GM03348 (cell line): ENCODE data around the gene DGKA.
A peak's percentile ranks its signal among the peaks of the same experiment; 100 is the strongest.

Source experiments
- DNase-seq: peaks from one replicate; pipeline ENCODE4 v3.0.0; 2012; ENCODE audit warnings: low spot score

The DGKA gene

DNA sequence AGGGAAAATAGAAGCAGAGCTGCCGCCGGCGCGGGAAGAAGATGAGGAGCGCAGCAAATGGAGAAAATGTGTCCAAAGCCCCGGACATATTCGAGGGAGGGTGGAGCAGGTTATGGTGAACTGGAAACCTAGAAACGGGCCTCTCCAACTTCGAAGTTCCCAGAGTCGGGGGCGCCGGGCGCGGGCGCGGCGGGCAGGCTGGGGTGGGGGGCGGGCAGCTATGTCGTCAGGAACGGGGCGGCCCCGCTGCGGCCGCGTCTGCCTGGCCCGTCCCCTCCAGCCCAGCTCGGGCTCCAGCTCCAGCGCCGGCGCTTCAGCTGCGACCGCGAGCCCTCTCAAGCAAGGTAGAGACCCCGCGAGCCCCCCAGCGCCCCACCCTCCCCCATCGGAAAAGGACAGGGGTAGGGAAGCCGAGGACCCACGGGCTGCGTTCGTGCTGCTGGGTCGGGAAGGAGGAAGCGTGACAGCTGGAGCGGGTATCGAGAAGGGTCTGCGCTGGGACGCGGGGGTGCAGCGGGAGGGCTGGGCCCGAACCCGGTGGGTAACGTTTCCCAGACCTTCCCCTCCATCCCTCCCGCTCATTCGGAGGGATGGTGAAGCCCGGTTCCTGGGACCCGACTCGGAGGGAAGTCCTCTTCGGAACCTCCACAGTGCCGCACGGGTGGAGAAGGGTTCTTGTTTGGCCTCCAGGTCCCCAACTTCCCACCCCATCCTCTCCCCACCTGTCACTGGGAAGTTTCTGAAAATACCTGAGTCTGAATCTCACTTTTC is 1.0 kb downstream of the DGKA start:
- DNase-seq = peak; percentile 87

DNA sequence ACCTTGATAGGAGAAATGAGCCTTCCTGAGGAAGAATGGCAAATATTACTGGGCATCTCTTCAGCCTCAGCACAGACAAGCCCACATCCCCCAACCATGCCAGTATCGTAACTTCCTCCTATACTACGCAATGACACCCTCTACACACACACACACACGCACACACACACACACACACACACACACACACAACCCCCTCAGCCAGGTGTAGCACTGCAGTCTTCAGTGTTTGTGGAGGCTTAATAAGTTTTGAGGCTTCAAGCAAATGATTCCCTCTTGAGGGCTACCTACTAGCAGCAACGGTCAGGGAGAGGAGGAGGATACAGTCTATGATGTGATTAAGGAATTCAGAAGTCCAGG is 1.6 kb downstream of the DGKA start:
- DNase-seq = peak; percentile 31

DNA sequence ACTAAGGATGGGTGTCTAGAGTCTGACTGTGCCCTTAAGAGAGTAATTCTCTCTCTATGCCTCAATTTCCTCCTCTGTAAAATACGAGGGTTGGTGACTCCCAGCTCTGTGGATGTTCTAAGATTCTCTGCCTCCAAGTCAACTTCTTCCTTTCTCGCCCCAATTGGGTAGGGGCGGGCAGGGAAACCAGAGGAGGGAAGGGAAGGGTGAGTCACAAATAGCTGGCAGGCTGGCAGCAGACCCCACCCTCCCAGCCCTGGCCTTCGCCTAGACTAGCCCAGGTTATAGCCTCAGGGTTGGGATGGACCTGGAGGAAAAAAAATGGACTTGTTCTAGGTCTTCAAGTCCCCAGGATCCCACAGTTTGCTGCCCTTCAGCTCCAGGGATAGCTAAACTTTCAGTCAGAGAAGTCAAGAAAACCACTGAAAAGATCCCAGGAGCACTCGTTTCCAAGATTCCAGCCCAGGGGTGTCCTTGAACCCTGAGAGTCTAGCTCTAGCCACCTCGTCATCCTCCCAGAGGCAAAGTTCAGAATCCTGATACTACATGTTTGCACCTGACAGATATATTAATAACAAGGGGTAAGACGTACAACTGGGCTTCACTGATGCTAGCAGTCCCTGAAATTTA is 2.3 kb downstream of the DGKA start:
- DNase-seq = peak; percentile 47

DNA sequence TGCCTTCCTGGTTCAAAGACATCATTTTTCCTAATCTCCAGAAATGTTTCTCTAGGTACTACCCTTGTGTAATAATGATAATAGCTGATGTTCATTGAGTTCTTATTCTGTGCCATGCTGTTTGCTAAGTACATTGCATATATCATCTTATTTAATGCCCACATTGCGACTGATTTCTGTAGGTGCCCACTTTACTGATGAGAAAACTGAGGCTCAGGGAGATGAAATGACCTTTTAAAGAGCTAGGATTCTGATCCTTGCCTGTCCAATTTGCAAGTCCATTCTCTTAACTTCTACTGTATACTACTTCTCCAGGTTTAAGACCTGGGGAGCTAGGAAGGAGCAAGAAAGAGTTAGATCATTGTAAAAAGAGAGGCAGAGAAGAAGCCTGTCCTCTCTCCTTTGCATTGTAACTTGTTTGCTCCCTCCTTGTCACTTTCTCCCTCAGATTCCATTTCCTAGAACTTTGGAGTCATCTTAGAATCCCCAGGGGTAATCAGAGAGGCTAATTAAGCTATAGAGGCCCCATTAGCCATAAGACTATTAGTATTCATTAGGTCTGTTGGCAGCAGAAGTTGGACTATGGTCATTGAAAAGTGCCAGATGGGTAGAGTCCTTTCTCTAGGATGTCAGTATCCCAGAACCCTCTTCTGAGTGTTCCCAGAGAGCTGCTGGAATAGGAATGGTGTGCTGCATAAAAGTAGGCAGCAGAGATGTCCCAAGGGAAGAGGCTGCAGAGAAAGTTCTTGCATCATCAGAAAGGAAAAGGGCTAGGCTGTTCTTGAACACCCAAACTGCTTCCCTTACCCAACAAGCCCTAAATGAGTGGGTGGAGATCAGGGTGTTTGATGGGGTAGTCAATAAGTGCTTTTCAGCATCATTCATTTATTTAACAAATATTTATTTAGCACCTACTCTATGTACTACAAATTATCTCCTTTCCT is 3.1 kb downstream of the DGKA start:
- DNase-seq = peak; percentile 48

DNA sequence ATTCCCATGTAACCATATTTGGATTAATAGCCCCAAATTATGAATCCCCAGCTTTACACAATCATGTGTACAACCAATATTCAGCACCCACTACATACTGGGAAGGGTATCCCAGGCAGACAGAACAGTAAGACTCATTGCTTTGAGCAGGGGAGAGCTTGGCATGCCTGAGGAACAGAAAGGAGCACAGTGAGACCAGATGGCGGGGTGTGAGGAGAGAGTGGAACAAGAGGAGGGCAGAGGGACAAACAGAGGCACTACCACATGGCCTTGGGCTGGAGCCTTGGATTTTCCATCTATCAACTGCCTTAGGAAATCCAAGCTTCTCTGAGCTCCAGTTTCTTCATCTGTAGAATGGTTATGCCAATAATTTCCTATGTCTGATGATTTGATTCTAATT is 3.8 kb downstream of the DGKA start:
- DNase-seq = no peak

DNA sequence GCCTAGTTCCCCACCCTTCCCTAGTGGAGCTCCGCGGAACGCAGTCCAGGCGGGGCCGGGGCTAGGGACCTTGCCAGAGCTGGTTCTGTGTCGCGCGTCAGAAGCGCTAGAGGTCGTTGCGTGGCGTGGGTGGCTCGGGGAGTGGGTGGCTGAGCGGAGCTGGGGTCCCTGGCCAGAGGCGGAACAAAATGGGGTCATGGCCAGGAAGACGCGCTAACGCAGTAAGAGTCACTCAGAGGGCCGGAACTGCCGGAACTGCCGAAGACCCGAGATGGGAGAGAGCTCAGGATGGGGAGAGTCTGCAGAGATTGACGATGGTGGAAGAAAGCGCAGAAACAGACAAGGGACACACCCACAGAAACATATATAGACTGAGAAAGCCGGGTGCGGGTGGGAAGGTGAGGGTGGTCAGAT is 4.8 kb downstream of the DGKA start:
- DNase-seq = peak; percentile 27

DNA sequence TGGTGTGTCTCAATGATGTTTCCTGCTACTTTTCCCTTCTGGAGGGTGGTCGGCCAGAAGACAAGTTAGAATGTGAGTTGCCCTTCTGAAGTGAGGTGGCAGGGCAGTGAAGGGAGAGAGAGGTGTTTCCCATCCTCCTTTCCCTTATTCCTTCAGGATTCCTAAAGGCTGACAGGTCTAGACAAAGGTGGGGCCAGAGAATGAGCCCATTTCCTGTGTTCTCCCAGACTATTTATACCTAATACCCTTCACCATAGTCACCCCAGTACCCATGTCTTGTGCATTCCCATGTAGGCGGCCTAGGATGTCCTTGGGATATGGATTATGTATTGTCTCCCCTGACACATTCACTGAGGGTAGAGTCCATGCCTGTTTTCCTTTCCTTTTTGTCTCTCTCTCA is 7.0 kb downstream of the DGKA start:
- DNase-seq = no peak

DNA sequence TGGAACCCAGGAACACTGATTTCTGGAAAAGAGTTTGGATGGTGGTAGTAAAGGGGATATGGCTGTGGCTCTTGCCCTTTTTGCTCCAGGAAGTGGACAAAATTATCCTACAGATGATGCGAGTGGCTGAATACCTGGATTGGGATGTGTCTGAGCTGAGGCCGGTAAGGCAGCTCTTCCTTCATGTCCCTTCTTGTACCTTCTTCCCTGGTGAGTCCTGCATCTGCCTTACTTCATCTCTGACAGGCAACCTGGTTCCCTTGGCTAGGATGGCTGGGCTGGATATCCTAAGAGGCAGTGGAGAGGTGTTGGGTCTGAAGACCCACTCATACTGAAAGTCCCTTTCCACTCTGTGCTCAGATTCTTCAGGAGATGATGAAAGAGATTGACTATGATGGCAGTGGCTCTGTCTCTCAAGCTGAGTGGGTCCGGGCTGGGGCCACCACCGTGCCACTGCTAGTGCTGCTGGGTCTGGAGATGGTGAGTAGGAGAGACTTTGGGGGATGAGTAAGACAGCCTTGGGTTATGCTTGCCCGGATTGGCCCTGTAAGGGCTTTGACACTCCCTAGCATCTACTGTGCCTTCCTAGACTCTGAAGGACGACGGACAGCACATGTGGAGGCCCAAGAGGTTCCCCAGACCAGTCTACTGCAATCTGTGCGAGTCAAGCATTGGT is 8.0 kb downstream of the DGKA start:
- no peak for DNase-seq

DNA sequence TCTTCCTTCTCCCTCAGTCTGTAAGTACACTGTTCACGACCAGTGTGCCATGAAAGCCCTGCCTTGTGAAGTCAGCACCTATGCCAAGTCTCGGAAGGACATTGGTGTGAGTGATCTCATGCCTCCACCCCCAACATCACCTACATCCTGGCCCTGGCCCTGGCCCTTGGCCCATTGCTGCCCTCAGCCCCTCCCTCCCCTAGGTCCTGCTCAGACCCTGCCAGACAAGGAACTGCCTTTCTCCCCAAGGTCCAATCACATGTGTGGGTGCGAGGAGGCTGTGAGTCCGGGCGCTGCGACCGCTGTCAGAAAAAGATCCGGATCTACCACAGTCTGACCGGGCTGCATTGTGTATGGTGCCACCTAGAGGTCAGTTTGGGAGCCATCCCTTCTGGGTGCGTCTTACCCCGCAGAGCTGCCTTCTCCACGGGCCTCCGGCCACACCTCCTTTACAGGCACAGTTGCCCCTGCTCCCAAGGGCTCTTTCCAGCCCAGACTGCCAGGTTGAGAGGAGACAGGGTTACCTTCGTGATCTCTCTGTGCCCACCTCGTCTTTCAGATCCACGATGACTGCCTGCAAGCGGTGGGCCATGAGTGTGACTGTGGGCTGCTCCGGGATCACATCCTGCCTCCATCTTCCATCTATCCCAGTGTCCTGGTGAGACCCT is 9.2 kb downstream of the DGKA start:
- peak; percentile 93 for DNase-seq

DNA sequence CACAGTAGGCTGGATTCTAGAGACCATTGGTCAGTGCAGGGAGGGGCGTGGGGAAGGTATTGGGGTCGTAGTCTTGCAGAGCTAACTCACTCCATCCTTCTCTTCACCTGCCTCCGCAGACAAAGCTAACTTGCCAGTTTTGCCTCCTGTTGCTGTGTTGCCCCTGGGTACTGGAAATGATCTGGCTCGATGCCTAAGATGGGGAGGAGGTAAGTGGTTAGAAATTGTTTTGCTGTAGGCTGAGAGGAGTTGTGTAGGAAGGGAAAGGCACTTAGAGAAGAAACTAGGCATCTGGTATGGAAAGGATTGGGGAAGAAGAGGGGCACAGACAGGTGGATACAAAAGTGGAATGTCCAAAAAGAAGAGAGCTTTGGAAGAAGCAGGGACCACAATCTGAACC is 11.1 kb downstream of the DGKA start:
- DNase-seq = no peak

DNA sequence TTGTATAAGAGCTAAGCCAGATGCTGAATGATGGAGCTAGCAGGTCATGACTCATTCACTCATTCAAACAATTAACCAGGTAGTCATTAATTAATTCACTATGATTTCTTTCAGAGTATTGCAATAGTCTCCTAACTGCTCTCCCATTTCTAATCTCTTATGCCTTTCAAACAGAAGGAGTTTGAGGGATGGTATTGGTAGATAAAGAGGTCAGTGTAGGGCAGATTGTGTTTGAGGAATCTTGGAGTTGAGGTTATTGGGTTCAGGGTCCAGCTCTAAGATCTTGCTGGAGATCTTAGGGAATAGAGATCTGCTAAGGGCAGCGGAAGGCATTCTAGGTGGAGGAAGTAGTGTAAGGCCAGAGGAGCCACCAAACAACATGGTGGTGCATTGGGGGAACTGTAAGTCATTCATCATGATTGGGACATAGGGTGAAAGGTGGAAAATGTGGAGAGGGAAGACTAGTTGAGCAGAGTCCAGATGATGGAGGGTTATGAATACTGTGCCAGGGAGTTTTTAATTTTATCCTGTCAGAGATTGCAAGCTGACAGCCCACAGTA is 11.7 kb downstream of the DGKA start:
- no peak for DNase-seq

DNA sequence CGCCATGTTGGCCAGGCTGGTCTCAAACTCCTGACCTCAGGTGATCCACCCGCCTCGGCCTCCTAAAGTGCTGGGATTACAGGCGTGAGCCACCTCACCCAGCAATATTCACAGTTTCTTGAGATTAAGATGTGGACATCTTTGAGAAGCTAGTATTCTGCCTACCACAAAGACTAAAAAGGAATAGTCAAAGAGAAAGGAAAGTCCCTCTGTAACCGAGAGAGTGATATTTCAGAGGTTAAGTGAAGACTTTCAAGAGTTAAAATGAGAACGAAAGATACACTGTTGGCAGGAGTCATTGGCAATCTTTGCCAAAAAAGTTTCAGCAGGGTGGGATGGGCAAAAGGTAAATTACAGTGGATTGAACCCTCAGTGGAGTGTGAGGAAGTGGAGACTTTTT is 15.6 kb downstream of the DGKA start:
- no peak for DNase-seq

DNA sequence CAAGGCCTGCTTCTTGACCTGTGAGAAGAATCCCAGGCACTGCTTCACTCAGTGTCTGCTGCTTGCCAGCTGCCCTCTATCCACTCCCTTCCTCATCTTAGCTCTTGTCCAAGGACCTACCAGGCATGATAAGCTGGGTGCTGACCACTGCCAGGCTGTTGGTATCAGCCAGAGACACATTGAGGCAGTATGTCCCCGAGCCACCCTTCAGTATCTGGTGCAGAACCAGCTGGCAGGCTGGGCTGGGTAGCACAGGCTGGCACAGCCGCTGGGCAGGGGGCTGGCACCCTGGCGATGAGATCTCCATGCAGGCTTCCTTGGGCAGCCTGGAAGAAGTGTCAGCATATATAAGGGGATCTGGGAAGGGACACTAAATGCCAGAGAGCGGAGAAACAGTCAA is 24.4 kb downstream of the DGKA start:
- DNase-seq = no peak

DNA sequence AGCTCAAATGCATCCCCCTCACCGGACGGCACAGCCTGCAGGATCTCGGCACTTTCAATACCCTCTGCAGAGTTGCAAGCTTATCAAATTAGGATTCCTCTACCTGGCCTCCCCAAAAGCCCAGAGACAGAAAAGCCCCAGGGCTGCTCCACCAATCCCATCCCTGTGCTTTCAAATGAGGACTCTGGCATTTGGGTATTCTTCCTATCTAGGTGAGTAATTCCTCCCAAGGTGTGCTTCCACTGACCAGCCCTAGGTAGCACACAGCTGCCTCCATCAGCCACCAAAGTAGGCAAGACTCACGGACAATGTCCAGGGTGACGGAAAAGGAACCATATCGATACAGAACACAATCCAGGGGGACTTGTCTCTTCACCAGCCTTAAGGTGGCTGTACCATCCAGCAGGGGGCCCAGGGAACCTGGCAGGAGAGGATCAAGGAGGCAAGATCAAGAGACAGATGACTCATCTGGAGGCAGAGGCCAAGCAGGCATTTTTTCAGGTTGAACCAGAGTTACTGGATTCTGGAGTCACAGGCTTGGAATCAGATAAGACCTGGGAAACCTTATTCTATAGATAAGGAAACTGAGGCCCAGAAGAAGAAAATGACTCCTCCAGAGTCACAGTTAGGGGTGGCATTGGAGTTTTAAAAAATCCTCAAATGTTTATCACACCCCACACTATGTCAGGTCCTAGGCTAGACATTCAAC is 25.0 kb downstream of the DGKA start:
- peak; percentile 42 for DNase-seq

DNA sequence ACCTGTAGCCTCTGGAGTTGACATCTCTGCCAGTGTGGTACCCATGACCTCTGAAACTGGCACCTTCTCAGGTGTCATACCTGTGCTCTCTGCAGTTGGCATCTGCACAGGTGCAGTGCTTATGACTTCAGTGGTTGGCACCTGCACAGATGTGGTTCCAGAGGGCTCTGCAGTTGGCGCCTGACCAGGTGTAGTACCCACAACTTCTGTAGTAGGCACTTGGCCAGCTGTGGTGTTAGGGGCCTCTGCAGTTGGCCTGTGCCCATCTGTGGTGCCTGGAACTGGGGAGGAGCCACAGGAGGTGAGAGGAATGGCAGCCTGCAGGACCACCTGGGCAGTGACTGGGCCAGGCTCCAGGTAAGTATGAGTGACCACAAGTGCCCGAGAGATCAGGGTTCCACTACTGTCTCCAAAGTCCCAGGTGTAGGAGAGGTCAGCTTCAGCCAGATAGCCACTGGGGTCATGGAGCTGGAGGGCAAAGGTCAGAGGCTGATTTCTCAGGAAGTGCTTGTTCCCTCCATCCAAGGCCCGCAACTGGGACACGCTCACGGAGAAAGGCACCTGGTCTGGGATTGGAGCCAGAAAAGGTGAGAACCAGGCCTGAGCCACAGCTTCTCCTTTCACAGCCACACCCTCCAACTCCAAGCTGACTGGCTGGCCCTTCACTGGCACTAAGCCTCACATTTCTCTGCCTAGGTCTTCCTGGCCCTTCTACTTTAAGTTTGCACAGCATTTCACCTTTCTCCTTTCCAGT is 26.3 kb downstream of the DGKA start:
- DNase-seq = no peak

DNA sequence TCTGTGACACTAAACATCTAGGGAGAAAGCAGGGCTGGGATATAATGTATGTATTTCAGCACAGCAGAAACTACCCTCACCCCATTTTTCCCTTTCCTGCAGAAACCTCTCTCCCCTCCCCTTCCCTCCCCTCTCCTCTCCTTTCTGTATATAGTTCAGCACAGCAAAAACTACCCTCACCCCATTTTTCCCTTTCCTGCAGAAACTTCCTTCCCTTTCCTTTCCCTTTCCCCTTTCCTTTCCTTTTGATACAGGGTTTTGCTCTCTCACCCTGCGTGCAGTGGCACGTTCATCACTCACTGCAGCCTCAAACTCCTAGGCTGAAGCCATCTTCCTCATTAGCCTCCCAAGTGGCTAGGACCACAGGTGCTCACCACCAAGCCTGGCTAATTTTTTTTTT is 32.8 kb downstream of the DGKA start:
- DNase-seq = no peak

DNA sequence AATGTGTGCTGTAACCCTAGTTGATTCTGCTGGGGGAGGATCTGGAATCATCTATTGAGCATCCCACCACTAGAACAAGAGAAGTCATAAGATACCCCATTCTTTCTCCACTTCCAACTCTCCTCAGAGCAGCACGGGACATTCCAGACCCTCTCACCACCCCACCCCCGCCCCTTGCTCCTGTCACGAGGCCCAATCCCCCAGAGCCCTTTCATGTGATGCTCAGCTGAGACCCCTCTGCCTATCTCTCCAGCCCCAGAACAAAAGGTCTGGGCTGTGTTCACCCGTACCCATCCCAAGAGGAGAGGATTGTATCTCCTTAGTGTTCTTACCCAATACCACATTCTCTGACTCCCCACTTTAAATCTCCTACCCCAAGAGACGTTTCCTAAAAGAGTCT is 34.3 kb downstream of the DGKA start:
- no peak for DNase-seq

DNA sequence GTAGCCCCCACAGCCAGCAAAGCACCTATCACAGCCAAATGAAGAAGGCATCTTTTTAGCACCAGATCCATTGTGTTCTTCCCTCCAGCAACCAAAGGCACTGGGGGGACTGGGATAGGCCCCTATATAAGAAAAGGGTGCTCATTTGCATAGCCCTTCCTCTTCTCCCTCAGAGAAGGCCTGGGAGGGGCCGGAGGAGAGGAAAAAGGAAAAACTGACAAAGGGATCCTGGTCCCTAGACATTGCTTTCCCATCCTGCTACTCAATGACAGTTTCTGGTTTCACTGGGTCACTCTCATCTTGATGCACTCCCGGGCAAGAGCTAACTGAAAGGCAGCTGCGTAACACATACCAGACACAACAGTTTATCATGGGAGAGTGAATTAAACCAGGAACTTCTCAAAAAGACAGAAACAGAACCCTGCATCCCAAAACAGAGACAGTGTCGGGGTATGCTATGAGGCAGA is 35.0 kb downstream of the DGKA start, which contains the start of gene PMEL:
PMEL (minus strand) TSS at position 102 of the 467 bp plus-strand sequence; CDS start at position 71, 31 bp downstream.
- peak; percentile 17 for DNase-seq

DNA sequence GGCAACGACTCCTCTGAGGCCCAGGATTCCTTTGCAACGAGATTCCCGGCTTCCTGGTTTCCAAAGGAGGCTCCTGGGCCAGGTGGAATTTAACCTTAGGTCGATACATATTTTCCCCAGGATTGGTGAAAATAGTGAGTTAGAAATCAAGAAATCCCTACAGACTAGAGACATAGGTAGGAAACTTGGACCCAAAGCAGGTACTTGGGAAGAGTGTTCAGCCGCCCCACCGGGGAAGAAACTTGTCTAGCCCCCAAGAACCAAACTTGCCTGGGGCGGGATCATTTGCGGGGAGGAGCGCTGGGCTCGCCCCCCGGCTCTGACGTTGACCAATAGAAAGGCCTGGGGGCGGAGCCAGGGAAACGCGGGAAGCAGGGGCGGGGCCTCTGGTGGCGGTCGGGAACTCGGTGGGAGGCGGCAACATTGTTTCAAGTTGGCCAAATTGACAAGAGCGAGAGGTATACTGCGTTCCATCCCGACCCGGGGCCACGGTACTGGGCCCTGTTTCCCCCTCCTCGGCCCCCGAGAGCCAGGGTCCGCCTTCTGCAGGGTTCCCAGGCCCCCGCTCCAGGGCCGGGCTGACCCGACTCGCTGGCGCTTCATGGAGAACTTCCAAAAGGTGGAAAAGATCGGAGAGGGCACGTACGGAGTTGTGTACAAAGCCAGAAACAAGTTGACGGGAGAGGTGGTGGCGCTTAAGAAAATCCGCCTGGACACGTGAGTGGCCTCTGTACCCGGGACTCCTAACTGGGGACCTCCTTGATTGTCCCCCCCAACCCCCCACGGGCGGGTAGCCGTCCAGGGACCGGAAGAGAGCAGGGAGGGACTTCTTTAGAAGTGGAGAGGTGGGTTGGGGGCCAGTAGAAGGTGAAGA is 35.7 kb downstream of the DGKA start, which contains the start of gene CDK2:
CDK2 (plus strand) TSS at position 423 of the 874 bp plus-strand sequence; CDS start at position 602, 179 bp downstream.
- DNase-seq = peak; percentile 97
